ENCODE measurements around the gene TALDO1. TPM values are rescaled to one million over a fixed set of nuclear protein-coding genes. Genes with fewer than 3 reads are reported as not detected.

The TALDO1 gene
- total RNA-seq, 1 experiment from 2014 or later = 268 TPM

GRCh38 chr11:777288-778255 lies 30.3 kb downstream of the TALDO1 start, which contains the start of gene GATD1:
Gene GATD1, minus strand, starts transcription at chr11:777487. Its CDS starts 25 bp downstream, at chr11:777462.
- Mint-ChIP-seq H3K9me3 (no peaks in the 10 kb centered on the region), H3K4me1 (peaks cover 22 to 29% of the 10 kb centered on the region in 2 experiments), H3K36me3 (ENCODE audit: insufficient read depth in 1 of 3, low read depth in 3 of 3) (peaks cover 4 to 17% (median 13%) of the 10 kb centered on the region in 3 experiments; a peak in 6 of 7 replicates), H3K27me3 (ENCODE audit: low read depth) (no peaks in the 10 kb centered on the region), H3K4me3 (peak within 1 kb of the TSS; percentile 82 to 91), H3K27ac (peak within 1 kb of the TSS; percentile 53 to 88 (median 59); a peak in 6 of 7 replicates)
- H3K56ac ChIP-seq (ENCODE audit: insufficient read length, low read depth, low read length) = no peak within 1 kb of the TSS
- no peak within 1 kb of the TSS for H2BK12ac ChIP-seq (ENCODE audit: insufficient read length, low read depth, low read length)
- H3K4me1 ChIP-seq (ENCODE audit: insufficient read depth, low read length) = no peaks in the 10 kb centered on the region; the same call in 1 of the 2 replicates
- peaks cover 17% of the 10 kb centered on the region for H3K23me2 ChIP-seq (ENCODE audit: insufficient read length, low read depth, low read length, poor library complexity, severe bottlenecking)
- no peak within 1 kb of the TSS for H2BK5ac ChIP-seq (ENCODE audit: insufficient read length, low read length)
- H3K27ac ChIP-seq (ENCODE audit: insufficient read length, low read depth, low read length) = no peak within 1 kb of the TSS
- no peaks in the 10 kb centered on the region for H3K9me3 ChIP-seq (ENCODE audit: control insufficient read depth, low read depth, low read length)
- no peak within 1 kb of the TSS for H3T11ph ChIP-seq (ENCODE audit: low read length)
- peaks cover 12% of the 10 kb centered on the region for H3K79me1 ChIP-seq (ENCODE audit: insufficient read depth, low read depth, low read length, poor library complexity, severe bottlenecking)
- DNase-seq = peak; percentile 91
- no peak within 1 kb of the TSS for H2BK120ac ChIP-seq (ENCODE audit: low read depth, low read length, poor library complexity, severe bottlenecking)
- H2BK15ac ChIP-seq (ENCODE audit: low read depth, low read length) = no peak within 1 kb of the TSS
- H3K14ac ChIP-seq (ENCODE audit: insufficient read depth, low read length) = peak within 1 kb of the TSS; percentile 84
- H4K5ac ChIP-seq (ENCODE audit: insufficient read length, low read depth, low read length) = no peak within 1 kb of the TSS
- TF ChIP-seq, protein P1, sequence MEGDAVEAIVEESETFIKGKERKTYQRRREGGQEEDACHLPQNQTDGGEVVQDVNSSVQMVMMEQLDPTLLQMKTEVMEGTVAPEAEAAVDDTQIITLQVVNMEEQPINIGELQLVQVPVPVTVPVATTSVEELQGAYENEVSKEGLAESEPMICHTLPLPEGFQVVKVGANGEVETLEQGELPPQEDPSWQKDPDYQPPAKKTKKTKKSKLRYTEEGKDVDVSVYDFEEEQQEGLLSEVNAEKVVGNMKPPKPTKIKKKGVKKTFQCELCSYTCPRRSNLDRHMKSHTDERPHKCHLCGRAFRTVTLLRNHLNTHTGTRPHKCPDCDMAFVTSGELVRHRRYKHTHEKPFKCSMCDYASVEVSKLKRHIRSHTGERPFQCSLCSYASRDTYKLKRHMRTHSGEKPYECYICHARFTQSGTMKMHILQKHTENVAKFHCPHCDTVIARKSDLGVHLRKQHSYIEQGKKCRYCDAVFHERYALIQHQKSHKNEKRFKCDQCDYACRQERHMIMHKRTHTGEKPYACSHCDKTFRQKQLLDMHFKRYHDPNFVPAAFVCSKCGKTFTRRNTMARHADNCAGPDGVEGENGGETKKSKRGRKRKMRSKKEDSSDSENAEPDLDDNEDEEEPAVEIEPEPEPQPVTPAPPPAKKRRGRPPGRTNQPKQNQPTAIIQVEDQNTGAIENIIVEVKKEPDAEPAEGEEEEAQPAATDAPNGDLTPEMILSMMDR (conservative IDR thresholded peaks at IDR 0.05) = no peak
- H3K9ac ChIP-seq (ENCODE audit: extremely low read depth, insufficient read length, low read length) = peak within 1 kb of the TSS; percentile 68
- H3K18ac ChIP-seq (ENCODE audit: insufficient read length, low read depth, low read length) = peak within 1 kb of the TSS; percentile 69
- H3K23ac ChIP-seq (ENCODE audit: insufficient read length, low read depth, low read length) = no peak within 1 kb of the TSS
- H3K4ac ChIP-seq (ENCODE audit: low read depth, low read length) = no peak within 1 kb of the TSS
- H3K79me2 ChIP-seq (ENCODE audit: insufficient read depth, low read length) = peaks cover 4% of the 10 kb centered on the region; the same call in 1 of the 2 replicates
- no CpG with 5 or more reads among the region's 110 CpGs for WGBS (ENCODE audit: extremely low coverage, insufficient read length, low lambda C conversion rate)
- no peak within 1 kb of the TSS for H4K8ac ChIP-seq (replicated peaks; ENCODE audit: insufficient read length, low read depth, low read length)
- peak within 1 kb of the TSS; percentile 15 for H2AK5ac ChIP-seq (ENCODE audit: insufficient read length, low read length)
- H3K4me2 ChIP-seq (ENCODE audit: insufficient read depth, insufficient read length, low read length) = peak within 1 kb of the TSS; percentile 78
- no peaks in the 10 kb centered on the region for H3K27me3 ChIP-seq (ENCODE audit: insufficient read depth, low read length)
- H2AFZ ChIP-seq (ENCODE audit: low read length) = no peak within 1 kb of the TSS
- no peak within 1 kb of the TSS for H2BK20ac ChIP-seq (ENCODE audit: low read depth, low read length, poor library complexity, severe bottlenecking)
- H4K20me1 ChIP-seq (ENCODE audit: control insufficient read depth, insufficient read depth, insufficient read length) = no peaks in the 10 kb centered on the region
- no peak within 1 kb of the TSS for H4K91ac ChIP-seq (ENCODE audit: insufficient read length, low read depth, low read length)

All from H9 (cell line).